Activated T-cell treated with anti-CD3 and anti-CD28 coated beads, Interleukin-2, amount 50 U/mL, for 4 hours (primary cell): Measurements from ENCODE around the gene ARID5A. TPM values are rescaled to one million over a fixed set of nuclear protein-coding genes. Genes with fewer than 3 reads are reported as not detected.
A peak's percentile ranks its signal among the peaks of the same experiment; 100 is the strongest.
"Not testable (repeated sequence)": the region's sequence is repeated elsewhere in the genome, so short reads cannot be mapped to it uniquely, and the experiment has no call there.

ENCODE experiments used
- ATAC-seq, 2 donors: fragments of 200-7000 bp; cut with Tn5 transposase; one replicate each; pipeline ENCODE4 v1.10.0; 2021
- DNase-seq: peaks from one replicate; pipeline ENCODE4 v3.0.0-alpha.2; 2020
- H3K27me3 Mint-ChIP-seq: one replicate; pipeline ENCODE4 v1.8.0; 2021; ENCODE audit warnings: low read depth, mixed read lengths
- H3K36me3 Mint-ChIP-seq: one replicate; pipeline ENCODE4 v1.8.0; 2022; ENCODE audit warnings: mixed read lengths; ENCODE audit not compliant: insufficient read depth
- H3K4me1 Mint-ChIP-seq: one replicate; pipeline ENCODE4 v1.8.0; 2021; ENCODE audit warnings: low read depth, mixed read lengths
- H3K4me3 Mint-ChIP-seq: one replicate; pipeline ENCODE4 v1.8.0; 2021; ENCODE audit warnings: mild to moderate bottlenecking, moderate library complexity, mixed read lengths
- H3K9me3 Mint-ChIP-seq: one replicate; pipeline ENCODE4 v1.8.0; 2021; ENCODE audit warnings: mixed read lengths
- total RNA-seq, 3 donors: library from RNA; stranded (reverse); gene quantifications; one replicate each; pipeline ENCODE4 v1.2.1, GENCODE V29; 2021

The ARID5A gene
- total RNA-seq, 3 donors from 2014 or later = 131 to 169 (median 132) TPM

DNA sequence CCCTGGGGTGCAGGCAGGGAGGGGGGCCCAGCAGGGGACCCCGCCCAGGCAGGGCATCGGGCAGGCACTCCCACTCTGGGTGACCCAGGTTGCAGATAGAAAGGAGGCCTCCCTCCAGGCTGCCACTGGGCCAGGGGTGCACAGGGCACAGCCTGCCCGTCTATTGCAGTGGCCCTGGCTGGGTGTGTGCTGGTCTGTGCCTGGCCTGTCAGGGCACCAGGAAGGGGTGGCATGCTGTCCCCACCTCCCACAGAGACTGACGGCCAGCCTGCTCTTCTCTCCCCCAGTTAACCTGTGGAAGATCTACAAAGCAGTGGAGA is 12.9 kb downstream of the ARID5A start:
- Mint-ChIP-seq H3K27me3 (no peaks in the 10 kb centered on the region), H3K9me3 (no peaks in the 10 kb centered on the region), H3K4me3 (no peak overlapping the region), H3K36me3 (peaks cover 31% of the 10 kb centered on the region), H3K4me1 (peaks cover 42% of the 10 kb centered on the region)
- ATAC-seq = no peak
- no peak for DNase-seq

GRCh38 chr2:96549967-96550786 is 13.6 kb downstream of the ARID5A start:
- Mint-ChIP-seq H3K4me1 (peaks cover 35% of the 10 kb centered on the region), H3K27me3 (no peaks in the 10 kb centered on the region), H3K9me3 (no peaks in the 10 kb centered on the region), H3K36me3 (peaks cover 26% of the 10 kb centered on the region), H3K4me3 (no peak overlapping the region)
- ATAC-seq (no peak), DNase-seq (no peak)

GRCh38 chr2:96550787-96551604 is 14.4 kb downstream of the ARID5A start:
- DNase-seq = no peak

DNA sequence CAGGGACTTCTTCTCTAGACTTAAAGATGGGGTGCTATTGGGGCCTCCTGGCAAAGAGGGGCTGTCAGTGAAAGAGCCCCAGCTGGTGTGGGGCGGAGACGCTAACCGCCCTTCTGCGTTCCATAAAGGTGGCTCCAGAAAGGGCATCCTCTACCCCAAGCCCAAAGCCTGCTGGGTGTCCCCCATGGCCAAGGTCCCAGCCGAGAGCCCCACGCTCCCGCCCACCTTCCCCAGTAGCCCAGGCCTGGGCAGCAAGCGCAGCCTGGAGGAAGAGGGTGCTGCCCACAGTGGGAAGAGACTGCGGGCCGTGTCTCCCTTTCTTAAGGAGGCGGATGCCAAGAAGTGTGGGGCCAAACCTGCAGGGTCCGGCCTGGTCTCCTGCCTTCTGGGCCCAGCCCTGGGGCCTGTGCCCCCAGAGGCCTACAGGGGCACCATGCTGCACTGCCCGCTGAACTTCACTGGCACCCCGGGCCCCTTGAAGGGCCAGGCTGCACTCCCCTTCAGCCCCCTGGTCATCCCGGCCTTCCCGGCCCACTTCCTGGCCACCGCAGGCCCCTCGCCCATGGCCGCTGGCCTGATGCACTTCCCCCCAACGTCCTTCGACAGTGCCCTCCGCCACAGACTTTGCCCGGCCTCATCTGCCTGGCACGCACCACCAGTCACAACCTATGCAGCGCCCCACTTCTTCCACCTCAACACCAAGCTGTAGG is 15.2 kb downstream of the ARID5A start:
- Mint-ChIP-seq H3K36me3 (peaks cover 20% of the 10 kb centered on the region), H3K4me1 (peaks cover 23% of the 10 kb centered on the region), H3K27me3 (no peaks in the 10 kb centered on the region), H3K9me3 (no peaks in the 10 kb centered on the region), H3K4me3 (no peak overlapping the region)
- ATAC-seq = no peak
- DNase-seq = no peak

More at GRCh38 chr2:96550787-96551604, 14.4 kb downstream of the ARID5A start:
- H3K27me3 Mint-ChIP-seq = no peaks in the 10 kb centered on the region
- no peak for ATAC-seq
- peaks cover 27% of the 10 kb centered on the region for H3K4me1 Mint-ChIP-seq
- no peak overlapping the region for H3K4me3 Mint-ChIP-seq
- H3K9me3 Mint-ChIP-seq = no peaks in the 10 kb centered on the region
- H3K36me3 Mint-ChIP-seq = peaks cover 23% of the 10 kb centered on the region

DNA sequence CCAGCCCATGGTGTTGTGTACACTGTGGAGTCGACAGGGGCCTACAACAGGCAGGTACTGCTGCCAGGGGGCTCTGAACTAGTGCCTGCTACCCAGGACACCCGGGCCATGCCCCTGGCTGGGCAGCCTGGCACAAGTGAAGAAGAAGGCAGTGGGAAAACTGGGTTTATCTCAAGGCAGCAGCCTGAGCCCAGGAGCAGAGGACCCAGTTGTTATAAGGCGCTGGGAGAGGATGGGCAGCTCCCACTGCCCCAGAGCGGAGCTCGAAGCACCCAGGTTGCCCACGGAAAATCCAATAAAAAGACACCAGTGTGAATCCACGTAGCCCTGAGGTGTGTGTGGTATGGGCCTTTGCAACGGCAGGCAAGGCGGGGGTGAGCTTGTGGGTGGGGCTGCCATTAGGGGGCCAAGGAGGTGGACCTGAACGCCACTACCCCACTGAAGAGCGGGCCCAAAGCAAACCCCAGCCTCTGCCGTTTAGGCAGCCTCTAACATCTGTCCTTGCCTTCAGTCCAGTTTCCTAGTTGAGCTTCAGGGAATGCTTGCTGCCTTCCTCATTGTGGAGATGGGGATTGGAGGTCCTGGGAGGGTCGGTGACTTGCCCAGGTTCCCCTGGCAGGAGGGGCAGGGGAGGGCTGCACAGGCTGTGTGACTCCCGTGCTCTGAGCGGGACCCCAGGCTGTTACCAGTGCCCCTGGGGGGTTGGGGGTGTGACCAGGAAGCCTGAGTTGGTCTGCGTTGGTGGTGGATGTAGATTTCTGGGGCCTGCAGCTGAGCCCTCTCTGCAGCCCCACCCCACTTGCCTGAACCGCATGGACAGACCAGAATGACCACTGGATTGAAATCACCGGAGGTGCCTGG is 16.0 kb downstream of the ARID5A start:
- Mint-ChIP-seq H3K9me3 (no peaks in the 10 kb centered on the region), H3K4me1 (peaks cover 24% of the 10 kb centered on the region), H3K36me3 (peaks cover 15% of the 10 kb centered on the region), H3K27me3 (no peaks in the 10 kb centered on the region), H3K4me3 (no peak overlapping the region)
- ATAC-seq (no peak), DNase-seq (no peak)

DNA sequence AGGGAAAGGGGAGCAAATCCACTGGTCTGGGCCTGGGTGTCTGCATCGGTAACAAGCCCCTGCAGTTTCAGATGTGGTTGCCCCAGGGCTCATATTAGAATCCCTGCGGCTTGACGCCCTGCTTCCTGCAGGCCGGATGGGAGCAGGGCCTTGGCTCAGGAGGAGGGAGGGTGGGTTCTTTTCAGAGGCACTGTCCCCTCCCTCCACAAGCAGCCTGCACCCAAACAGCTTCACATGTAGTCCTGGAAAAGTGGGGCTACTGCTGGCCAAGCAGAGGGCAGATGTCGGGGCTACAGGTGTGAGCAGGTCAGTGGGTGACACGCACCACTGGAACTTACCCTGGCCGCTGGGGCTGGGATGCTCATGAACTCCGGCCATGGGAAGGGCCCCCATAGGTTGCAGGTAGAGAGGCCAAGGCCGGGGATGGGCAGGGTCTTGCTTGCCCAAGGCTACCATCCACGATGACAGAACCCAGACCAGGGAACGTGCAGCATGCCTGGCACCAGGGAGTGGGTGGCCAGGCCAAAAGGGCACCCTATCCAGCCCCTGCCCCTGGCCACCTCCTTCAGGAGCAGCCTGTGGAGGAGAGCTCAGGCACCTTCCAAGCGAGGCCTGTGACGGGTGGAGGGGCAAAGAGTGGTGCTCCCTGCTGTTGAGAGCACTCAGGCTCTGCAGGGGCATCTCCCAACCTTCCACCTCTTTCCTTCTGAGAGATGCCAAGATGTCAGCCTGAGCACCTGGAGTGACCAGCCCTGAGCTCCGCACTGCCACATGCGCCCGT is 16.8 kb downstream of the ARID5A start:
- H3K4me1 Mint-ChIP-seq = peaks cover 23% of the 10 kb centered on the region
- peaks cover 10% of the 10 kb centered on the region for H3K36me3 Mint-ChIP-seq
- H3K27me3 Mint-ChIP-seq = no peaks in the 10 kb centered on the region
- no peaks in the 10 kb centered on the region for H3K9me3 Mint-ChIP-seq
- ATAC-seq (no peak), DNase-seq (no peak)
- H3K4me3 Mint-ChIP-seq = peak overlapping the region; percentile 24

DNA sequence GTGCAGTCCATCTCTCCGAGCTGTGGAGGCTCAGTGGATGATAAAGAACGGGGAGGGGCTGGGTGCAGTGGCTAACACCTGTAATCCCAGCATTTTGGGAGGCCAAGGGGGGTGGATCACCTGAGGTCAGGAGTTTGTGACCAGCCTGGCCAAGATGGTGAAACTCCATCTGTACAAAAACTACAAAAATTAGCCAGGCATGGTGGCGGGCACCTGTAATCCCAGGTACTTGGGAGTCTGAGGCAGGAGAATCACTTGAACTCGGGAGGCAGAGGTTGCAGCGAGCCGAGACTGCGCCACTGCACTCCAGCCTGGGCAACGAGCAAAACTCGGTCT is 17.4 kb downstream of the ARID5A start:
- H3K27me3 Mint-ChIP-seq, DNase-seq, ATAC-seq, H3K9me3 Mint-ChIP-seq: not testable (repeated sequence)
- Mint-ChIP-seq H3K36me3 (peaks cover 10% of the 10 kb centered on the region), H3K4me3 (peak overlapping the region; percentile 24), H3K4me1 (peaks cover 23% of the 10 kb centered on the region)

DNA sequence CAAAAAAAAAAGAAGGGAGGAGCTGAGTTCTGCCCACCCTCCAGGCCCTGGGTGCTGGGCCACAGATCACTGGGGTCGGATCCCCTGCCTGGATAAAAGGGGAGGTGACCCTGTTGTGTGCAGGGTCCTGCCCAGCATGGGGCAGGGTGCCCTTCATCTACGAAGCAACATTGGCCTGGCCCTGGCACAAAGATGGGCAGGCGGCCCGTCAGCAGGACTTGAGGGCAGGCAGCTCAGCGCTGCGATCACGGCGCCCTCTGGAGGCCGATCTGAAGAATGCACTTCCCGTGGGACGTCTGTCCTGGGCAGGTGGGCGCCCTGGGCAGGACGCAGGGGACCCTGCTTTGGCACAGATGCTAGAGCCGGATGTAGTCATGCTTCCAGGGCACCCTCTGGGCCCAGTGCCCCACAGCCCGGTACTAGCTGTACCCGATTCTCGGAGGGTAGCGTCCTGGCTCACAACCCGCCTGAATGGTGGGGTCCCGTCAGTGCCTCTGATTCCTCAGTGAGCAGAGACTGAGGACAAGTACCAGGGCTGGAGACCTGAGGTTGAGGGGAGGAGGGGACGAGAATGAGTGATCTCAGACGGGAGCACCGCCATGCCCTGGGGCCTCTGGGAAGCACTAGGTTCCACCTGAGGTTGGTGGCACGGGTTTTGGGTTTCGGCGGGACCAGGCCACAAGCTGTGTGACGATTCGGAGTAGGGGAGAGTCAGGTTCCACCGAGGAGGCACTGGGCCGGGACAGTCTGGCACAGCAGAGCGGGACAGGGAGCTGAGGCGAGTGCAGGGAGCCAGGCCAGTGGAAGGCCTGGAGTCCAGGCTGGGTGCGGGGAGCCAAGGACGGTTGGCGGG is 18.0 kb downstream of the ARID5A start:
- ATAC-seq (peak; percentile 36 to 44), DNase-seq (peak; percentile 64)
- Mint-ChIP-seq H3K36me3 (peaks cover 10% of the 10 kb centered on the region), H3K9me3 (no peaks in the 10 kb centered on the region), H3K4me3 (peak overlapping the region; percentile 24), H3K4me1 (peaks cover 23% of the 10 kb centered on the region), H3K27me3 (no peaks in the 10 kb centered on the region)

DNA sequence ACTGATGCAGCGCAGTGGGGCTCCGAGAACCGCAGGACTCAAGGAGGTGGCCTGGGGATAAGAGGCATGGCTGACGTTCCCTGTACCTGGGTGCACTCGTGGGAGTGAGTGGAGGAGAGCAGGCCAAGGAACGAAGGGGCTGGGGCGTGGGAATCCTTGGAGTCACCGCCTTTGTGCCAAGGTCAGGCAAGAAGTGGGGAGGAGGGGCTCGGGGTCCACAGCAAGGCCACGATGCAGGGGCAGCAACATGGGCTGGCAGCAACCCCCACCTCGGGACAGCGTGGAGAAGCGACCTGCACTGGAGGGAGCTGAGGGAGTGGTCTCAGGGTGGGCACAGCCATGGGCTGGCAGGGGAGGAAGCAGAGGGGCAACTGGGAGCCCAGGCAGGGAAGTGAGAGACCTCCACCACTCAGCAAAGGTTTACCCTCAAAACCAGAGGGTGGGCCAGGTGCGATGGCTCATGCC is 18.6 kb downstream of the ARID5A start:
- Mint-ChIP-seq H3K4me1 (peaks cover 23% of the 10 kb centered on the region), H3K4me3 (no peak overlapping the region), H3K9me3 (no peaks in the 10 kb centered on the region), H3K27me3 (no peaks in the 10 kb centered on the region), H3K36me3 (peaks cover 9% of the 10 kb centered on the region)
- ATAC-seq (no peak), DNase-seq (no peak)

DNA sequence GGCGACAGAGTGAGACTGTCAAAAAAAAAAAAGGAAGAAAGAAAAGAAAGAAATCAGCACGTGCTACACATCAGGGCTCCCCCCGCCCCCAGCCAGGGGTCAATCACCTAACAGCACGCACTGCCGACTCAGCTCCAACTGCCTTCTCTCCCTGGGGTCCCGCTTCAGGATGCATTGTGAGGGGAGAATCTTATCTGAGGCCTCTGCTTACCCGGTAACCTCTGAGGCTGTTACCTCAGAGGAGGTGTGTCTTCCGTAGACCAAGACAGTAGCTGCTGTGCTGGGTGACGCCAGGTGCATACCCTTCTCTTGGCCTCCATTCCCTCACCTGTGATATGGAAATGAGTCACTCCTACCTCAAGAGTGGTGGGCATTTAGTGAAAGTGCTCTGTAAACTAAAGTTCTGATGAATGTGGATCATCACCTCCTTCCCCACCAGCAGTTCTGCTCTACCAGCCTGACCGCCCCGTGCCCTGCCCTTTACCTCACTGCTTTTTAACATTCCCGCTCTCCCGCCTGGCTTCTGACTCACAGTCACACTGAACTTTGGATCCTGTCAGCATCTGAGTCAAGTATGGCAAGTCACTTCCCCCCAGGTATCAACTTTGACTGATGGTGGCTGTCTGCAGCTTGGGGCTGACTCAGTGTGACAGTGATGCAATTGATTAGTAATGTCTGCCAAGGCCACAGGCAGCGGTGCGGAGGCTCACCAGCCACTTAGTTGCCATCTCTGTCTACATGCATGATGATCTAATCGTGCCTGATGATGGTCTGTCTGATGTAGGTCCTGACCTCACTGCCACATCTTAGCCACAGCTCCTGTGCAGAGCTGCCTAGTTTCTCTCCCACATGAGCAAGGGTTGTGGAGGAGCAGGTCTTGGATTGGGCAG is 20.1 kb downstream of the ARID5A start:
- ATAC-seq (peak; percentile 85), DNase-seq (peak; percentile 54)
- Mint-ChIP-seq H3K4me3 (no peak overlapping the region), H3K4me1 (peaks cover 23% of the 10 kb centered on the region), H3K27me3 (no peaks in the 10 kb centered on the region), H3K9me3 (no peaks in the 10 kb centered on the region), H3K36me3 (peaks cover 9% of the 10 kb centered on the region)

DNA sequence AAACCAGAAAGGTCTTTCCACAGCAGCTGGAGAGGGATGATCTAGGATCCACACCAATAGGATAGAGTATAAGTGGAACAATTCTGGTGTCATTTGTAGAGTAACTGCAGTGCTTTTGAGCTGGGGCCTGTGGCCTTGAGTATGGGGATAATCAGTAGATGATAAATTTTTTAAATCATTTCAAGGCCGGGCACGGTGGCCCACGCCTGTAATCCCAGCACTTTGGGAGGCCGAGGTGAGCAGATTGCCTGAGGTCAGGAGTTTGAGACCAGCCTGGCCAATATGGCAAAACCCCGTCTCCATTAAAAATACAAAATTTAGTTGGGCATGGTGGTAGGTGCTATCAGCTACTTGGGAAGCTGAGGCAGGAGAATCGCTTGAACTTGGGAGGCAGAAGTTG is 20.9 kb downstream of the ARID5A start:
- H3K9me3 Mint-ChIP-seq, H3K36me3 Mint-ChIP-seq, H3K27me3 Mint-ChIP-seq, H3K4me3 Mint-ChIP-seq, ATAC-seq, DNase-seq: not testable (repeated sequence)
- peaks cover 23% of the 10 kb centered on the region for H3K4me1 Mint-ChIP-seq

- Mint-ChIP-seq H3K4me3 (no peak overlapping the region), H3K27me3 (no peaks in the 10 kb centered on the region), H3K4me1 (peaks cover 19% of the 10 kb centered on the region), H3K36me3 (peaks cover 3% of the 10 kb centered on the region), H3K9me3 (no peaks in the 10 kb centered on the region)
- DNase-seq (no peak), ATAC-seq (no peak)
Observed at GRCh38 chr2:96558061-96558460, 21.5 kb downstream of the ARID5A start.
